Stimulated activated CD8-positive, alpha-beta memory T cell treated with anti-CD3 and anti-CD28 coated beads, Interleukin-12 subunit alpha, Interleukin-12 subunit beta, amount 100 ng/mL, for 4 hours (primary cell): ENCODE results near the gene PBRM1.

Experiments used
- DNase-seq: peaks from one replicate; pipeline ENCODE4 v3.0.0-alpha.2; 2020; ENCODE audit warnings: low read depth

Gene PBRM1

DNA sequence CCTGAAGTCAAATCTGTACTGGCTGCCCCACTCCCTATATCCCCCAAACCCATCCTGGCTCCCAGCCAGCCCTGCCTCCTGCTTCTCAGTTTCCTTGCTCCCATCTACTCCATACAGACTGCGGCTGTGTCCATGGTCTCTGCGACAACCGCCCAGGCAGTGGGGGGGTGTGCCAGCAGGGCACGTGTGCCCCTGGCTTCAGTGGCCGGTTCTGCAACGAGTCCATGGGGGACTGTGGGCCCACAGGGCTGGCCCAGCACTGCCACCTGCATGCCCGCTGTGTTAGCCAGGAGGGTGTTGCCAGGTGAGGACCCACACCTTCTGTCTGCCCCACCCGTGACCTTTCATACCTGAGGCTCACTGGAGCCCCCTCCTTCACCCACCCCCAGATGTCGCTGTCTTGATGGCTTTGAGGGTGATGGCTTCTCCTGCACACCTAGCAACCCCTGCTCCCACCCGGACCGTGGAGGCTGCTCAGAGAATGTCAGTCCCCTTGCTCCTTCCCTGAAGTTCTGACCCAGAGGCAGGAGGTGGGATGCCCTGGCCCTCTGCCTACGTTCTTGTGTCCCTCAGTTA lies 175.9 kb downstream of the PBRM1 start:
- DNase-seq: no peak

DNA sequence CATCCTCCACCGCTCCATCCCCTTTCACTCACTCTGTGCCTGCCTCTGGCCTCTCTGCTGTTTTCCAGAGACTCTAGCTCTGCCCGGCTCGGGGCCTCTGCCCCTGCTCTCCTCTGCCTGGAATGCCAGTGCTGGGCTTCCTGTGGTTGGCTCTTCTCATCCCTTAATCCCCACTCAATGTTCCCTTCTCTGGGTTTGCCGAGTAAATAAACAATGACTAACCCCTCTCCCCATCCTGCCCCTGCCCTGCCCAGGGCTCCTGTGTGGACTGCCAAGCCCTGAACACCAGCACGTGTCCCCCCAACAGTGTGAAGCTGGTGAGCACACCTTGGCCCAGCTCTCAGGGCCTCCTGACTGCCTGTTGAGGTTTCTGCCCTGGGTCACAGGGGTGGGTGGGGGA lies 178.4 kb downstream of the PBRM1 start:
- no peak for DNase-seq

DNA sequence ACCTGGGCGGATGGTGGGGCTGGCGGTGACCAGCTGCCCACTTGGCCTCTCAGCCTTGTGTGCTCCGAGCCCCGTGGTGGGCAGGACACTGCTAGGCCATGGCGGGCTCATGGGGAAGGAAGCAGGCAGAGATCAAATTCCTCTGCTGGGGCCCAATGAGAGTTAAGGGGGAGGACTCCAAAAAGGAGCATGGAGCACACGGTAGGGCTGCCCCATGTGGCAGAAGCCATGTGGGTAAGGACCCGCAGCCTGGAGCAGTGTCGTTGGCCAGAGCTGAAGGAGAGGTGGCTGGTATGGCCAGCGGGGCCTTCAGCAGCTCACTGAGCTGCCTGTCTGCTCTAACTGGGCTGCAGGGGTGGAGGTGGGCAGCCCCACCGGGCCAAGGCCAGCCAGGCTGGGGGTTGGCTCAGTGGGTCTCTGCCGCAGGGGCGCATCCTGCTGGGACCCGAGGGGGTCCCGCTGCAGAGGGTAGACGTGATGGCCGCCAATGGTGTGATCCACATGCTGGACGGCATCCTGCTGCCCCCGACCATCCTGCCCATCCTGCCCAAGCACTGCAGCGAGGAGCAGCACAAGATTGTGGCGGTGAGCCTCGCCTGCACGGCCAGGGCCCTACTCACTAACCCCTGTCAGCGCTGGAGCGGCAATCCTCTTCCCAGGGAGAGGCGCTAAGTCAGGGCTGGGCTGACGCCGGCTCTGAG lies 179.3 kb downstream of the PBRM1 start:
- DNase-seq: no peak

DNA sequence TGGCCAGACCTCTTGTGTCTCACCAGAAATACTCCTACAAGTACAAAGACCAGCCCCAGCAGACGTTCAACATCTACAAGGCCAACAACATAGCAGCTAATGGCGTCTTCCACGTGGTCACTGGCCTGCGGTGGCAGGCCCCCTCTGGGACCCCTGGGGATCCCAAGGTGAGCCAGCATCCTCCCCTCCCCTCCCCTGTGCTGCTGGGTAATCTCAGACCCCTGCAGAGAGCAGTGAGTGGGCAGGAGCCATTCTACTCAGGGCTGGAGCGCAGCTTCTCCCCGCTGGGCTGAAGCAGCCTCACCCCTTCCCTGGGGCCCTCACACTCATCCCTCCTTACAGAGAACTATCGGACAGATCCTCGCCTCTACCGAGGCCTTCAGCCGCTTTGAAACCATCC lies 180.7 kb downstream of the PBRM1 start:
- DNase-seq: no peak

DNA sequence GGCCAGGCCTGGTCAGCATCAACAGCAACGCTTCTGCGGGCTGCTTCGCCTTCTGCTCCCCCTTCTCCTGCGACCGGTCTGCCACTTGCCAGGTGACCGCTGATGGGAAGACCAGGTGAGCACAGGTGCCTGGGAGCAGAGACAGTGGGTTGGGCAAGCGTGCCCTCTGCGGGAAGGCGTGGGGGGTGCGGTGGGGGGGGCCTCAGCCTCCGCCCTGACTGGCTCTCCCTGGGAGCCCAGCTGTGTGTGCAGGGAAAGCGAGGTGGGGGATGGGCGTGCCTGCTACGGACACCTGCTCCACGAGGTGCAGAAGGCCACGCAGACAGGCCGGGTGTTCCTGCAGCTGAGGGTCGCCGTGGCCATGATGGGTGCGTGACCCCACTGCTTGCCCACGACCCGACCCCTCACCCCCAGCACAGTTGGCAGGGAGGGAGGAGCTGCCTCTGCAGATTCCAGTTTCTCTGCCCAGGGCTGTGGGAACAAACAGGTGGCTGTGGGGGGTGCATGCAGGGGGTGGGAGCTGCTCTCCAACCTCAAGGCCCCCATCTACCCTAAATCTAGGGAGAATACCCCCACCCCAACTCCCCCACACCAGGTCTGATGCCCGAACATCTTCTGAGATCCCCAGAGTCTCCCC lies 181.8 kb downstream of the PBRM1 start:
- no peak for DNase-seq

DNA sequence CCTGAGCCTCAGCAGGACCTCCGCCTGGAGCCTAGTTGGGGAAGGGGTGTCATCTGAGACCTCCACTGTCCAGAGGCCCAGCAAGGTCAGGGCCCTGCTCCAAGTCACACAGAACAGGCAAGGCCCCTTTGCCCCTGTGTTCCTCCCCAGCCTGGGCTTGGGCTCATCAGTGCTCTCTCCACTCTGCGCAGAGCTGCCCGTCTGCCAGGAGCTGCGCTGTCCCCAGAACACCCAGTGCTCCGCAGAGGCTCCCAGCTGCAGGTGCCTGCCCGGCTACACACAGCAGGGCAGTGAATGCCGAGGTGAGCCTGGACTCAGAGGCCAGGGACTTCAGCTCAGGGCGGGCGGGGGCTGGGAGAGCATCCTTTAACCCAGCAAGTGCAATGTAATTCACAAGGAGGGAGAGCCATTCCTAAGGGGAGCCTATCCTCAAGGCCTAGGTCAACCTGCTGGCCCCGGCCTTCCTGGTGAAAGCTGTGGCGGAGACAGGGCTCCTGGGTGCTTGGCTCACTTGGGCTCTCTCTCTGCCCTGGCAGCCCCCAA lies 182.8 kb downstream of the PBRM1 start:
- no peak for DNase-seq

DNA sequence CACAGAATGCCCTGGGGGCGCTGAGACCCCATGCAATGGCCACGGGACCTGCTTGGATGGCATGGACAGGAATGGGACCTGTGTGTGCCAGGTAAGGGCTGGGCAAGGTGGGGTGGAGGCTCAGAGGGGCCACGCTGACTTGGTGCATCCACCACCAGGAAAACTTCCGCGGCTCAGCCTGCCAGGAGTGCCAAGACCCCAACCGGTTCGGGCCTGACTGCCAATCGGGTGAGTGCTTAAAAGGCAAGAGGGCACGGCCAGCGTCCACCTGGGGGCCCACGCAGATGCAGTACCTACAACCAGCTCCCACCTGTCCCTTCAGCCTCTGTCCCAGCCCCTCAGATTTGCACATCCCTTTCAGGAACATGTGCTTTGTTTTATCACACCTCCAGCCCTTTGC lies 183.7 kb downstream of the PBRM1 start:
- no peak for DNase-seq

DNA sequence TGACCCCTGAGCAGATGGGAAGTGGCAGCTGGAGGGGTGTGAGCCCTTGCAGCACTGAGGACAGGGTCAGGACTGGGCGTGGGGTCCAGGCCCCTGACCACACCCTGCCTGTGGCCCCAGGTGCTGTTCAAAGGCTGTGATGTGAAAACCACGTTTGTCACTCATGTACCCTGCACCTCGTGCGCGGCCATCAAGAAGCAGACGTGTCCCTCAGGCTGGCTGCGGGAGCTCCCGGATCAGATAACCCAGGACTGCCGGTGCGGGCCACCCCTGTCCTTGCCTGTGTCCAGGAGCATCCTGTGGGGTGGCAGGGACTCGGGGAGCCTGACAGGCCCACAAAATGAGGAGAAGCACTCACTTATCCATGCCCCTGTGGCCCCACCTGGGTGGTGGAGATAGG lies 184.7 kb downstream of the PBRM1 start:
- DNase-seq: no peak

DNA sequence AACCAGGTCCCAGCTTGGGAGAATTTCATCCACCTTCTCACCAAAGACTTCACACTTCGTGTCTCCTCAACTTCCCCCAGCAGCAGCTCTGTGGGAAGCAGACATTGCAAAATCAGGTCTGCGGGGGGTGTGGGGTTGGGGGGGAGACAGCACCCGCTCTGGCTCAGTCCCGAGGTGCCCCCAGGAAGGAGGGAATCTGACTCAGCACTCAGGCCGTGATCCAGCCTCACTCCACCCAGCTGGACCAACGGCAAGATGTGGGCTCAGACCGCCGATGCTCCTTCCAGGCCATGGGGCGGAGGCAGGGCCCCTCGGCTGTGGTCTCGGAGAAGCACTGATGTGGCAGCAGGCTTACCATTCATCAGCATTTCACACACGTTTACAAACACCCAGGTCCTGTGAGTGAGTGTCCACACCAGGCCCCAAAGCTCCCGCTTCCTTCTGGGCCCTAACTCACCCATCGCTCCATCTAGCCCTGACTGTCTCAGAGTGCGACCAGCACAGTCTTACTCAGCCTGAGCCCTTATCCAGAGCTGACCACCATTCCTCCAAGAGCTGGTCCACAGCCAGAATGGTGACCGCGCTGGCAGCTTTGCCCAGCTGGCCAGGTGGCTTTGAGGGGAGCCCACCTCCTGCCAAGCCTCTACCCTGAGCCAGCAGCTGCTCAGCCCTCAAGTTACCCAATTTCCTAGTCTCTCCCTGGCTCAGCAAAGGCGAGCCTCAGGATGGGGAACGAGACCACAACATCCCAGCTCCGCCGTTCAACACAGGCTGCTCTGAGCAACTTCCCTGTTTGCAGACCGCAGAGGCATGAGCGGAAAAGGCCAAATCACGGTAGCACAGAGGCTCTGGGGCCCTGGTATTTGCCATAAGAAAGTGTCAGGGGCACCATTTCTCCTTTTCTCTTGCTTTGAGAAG lies 187.3 kb downstream of the PBRM1 start:
- DNase-seq: no peak

DNA sequence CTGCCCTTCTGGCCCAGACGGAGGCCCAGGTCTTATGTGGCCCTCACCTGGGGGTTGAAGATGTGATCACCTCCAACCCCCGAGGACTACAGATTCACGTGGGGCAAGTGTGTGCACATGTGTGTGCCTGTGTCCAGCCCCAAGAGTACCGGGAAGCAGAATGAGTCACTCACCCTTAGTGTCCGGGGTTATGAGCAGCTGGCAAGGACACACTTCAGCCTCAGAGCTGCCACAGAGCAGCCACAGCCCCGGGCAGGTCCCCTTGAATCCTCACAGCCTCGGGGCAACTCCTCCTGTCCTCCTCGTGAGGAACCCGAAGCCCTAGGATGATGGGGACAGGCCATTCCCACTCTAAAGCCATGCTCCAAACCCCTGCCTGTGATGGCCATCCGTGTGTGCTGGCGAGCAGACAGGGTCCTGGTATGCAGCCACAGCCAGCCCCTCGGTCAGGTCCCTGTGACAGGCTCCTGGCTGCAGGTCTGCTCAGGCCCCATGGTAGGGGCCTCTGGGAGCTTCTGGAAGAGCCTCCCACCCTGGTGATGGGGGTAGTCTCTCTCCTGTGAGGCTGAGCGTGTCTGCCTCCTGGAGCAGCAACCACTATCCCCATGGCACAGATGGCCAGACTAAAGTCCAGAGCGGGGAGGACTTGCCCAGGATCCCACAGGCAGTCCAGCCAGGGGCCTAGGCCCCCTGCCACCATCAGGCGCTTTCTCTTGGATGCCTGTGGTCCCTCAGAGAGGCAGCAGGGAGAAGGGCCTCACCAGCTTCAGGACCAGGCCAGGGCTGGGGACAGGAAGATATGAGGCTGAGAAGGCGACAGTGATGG lies 189.7 kb downstream of the PBRM1 start:
- DNase-seq: no peak
